Activated CD4-positive, alpha-beta T cell treated with anti-CD3 and anti-CD28 coated beads, Interleukin-2, amount 10 ng/mL, durations not matched to agents 24 days and 14 days (primary cell): Measurements from ENCODE around the gene CD47. TPM values are rescaled to one million over a fixed set of nuclear protein-coding genes. Genes with fewer than 3 reads are reported as not detected.

Experiments
- DNase-seq: peaks from one replicate; pipeline ENCODE4 v3.0.0; 2022
- H3K27ac Mint-ChIP-seq: one replicate; pipeline ENCODE4 v1.8.0; 2022; ENCODE audit warnings: mild to moderate bottlenecking, mixed read lengths
- H3K27me3 Mint-ChIP-seq: one replicate; pipeline ENCODE4 v1.8.0; 2022; ENCODE audit warnings: mixed read lengths
- H3K36me3 Mint-ChIP-seq: one replicate; pipeline ENCODE4 v1.8.0; 2022; ENCODE audit warnings: low read depth, mild to moderate bottlenecking, mixed read lengths
- H3K4me1 Mint-ChIP-seq: one replicate; pipeline ENCODE4 v1.8.0; 2021; ENCODE audit warnings: mixed read lengths
- H3K4me3 Mint-ChIP-seq: one replicate; pipeline ENCODE4 v1.8.0; 2022; ENCODE audit warnings: mild to moderate bottlenecking, moderate library complexity, mixed read lengths
- H3K9me3 Mint-ChIP-seq: one replicate; pipeline ENCODE4 v1.8.0; 2021; ENCODE audit warnings: mixed read lengths
- intact Hi-C: fragments of 100-400 bp; cut with micrococcal nuclease; formaldehyde crosslinking; loops from one replicate; pipeline ENCODE4 v1.15.1; 2023
- total RNA-seq: library from RNA; stranded (reverse); gene quantifications from 2 replicates; pipeline ENCODE4 v1.2.3, GENCODE V29; 2022

CD47 gene
- total RNA-seq, 1 donor from 2014 or later: 104 TPM

- Mint-ChIP-seq H3K4me1 (peaks cover 48% of the 10 kb centered on the region), H3K4me3 (no peak overlapping the region), H3K27ac (no peak overlapping the region), H3K9me3 (peaks cover 3% of the 10 kb centered on the region), H3K27me3 (no peaks in the 10 kb centered on the region), H3K36me3 (peaks cover 60% of the 10 kb centered on the region)
- intact Hi-C loops: no loop called here
- DNase-seq: peak; percentile 20
Observed at GRCh38 chr3:108073764-108074431, 16.9 kb downstream of the CD47 start.

GRCh38 chr3:108071368-108071767 lies 19.5 kb downstream of the CD47 start:
- Mint-ChIP-seq H3K27ac (no peak overlapping the region), H3K27me3 (no peaks in the 10 kb centered on the region), H3K36me3 (peaks cover 61% of the 10 kb centered on the region), H3K9me3 (peaks cover 3% of the 10 kb centered on the region), H3K4me3 (no peak overlapping the region), H3K4me1 (peaks cover 55% of the 10 kb centered on the region)
- intact Hi-C loops: no loop called here
- DNase-seq: peak; percentile 50

- Mint-ChIP-seq H3K4me1 (peaks cover 56% of the 10 kb centered on the region), H3K4me3 (no peak overlapping the region), H3K36me3 (peaks cover 65% of the 10 kb centered on the region), H3K27ac (no peak overlapping the region), H3K27me3 (no peaks in the 10 kb centered on the region), H3K9me3 (peaks cover 3% of the 10 kb centered on the region)
- DNase-seq: peak; percentile 36
- intact Hi-C loops: no loop called here
Observed at GRCh38 chr3:108070356-108070755, 20.5 kb downstream of the CD47 start.

GRCh38 chr3:108067768-108068167 lies 23.1 kb downstream of the CD47 start:
- H3K27me3 Mint-ChIP-seq: no peaks in the 10 kb centered on the region
- peaks cover 64% of the 10 kb centered on the region for H3K36me3 Mint-ChIP-seq
- intact Hi-C loops: loop anchor here (2.0 kb wide), 1 partner anchor 15 kb away; no protein-coding TSS in a partner anchor
- peak; percentile 53 for DNase-seq
- no peak overlapping the region for H3K27ac Mint-ChIP-seq
- H3K9me3 Mint-ChIP-seq: peaks cover 3% of the 10 kb centered on the region
- H3K4me1 Mint-ChIP-seq: peaks cover 55% of the 10 kb centered on the region
- H3K4me3 Mint-ChIP-seq: no peak overlapping the region

GRCh38 chr3:108065096-108065495 lies 25.7 kb downstream of the CD47 start:
- H3K4me3 Mint-ChIP-seq: no peak overlapping the region
- no peaks in the 10 kb centered on the region for H3K27me3 Mint-ChIP-seq
- H3K9me3 Mint-ChIP-seq: peaks cover 3% of the 10 kb centered on the region
- no peak for DNase-seq
- peaks cover 47% of the 10 kb centered on the region for H3K4me1 Mint-ChIP-seq
- no peak overlapping the region for H3K27ac Mint-ChIP-seq
- intact Hi-C loops: no loop called here
- H3K36me3 Mint-ChIP-seq: peaks cover 70% of the 10 kb centered on the region

GRCh38 chr3:108064293-108064887 lies 26.4 kb downstream of the CD47 start:
- H3K4me1 Mint-ChIP-seq: peaks cover 45% of the 10 kb centered on the region
- no peak overlapping the region for H3K4me3 Mint-ChIP-seq
- peaks cover 3% of the 10 kb centered on the region for H3K9me3 Mint-ChIP-seq
- peak overlapping the region; percentile 3 for H3K27ac Mint-ChIP-seq
- peak; percentile 37 for DNase-seq
- H3K36me3 Mint-ChIP-seq: peaks cover 71% of the 10 kb centered on the region
- intact Hi-C loops: no loop called here
- H3K27me3 Mint-ChIP-seq: no peaks in the 10 kb centered on the region

- intact Hi-C loops: no loop called here
- peaks cover 72% of the 10 kb centered on the region for H3K36me3 Mint-ChIP-seq
Observed at GRCh38 chr3:108062051-108062450, 28.8 kb downstream of the CD47 start.

GRCh38 chr3:108060331-108060730 lies 30.5 kb downstream of the CD47 start:
- Mint-ChIP-seq H3K4me3 (no peak overlapping the region), H3K4me1 (peaks cover 30% of the 10 kb centered on the region), H3K36me3 (peaks cover 66% of the 10 kb centered on the region), H3K27ac (no peak overlapping the region), H3K27me3 (no peaks in the 10 kb centered on the region), H3K9me3 (no peaks in the 10 kb centered on the region)
- peak; percentile 22 for DNase-seq
- intact Hi-C loops: no loop called here

More at GRCh38 chr3:108062051-108062450, 28.8 kb downstream of the CD47 start:
- peaks cover 35% of the 10 kb centered on the region for H3K4me1 Mint-ChIP-seq
- peaks cover 3% of the 10 kb centered on the region for H3K9me3 Mint-ChIP-seq
- H3K4me3 Mint-ChIP-seq: no peak overlapping the region
- DNase-seq: peak; percentile 16
- no peak overlapping the region for H3K27ac Mint-ChIP-seq
- no peaks in the 10 kb centered on the region for H3K27me3 Mint-ChIP-seq

GRCh38 chr3:108055931-108056330 lies 34.9 kb downstream of the CD47 start:
- Mint-ChIP-seq H3K4me1 (peaks cover 28% of the 10 kb centered on the region), H3K9me3 (no peaks in the 10 kb centered on the region), H3K36me3 (peaks cover 68% of the 10 kb centered on the region), H3K4me3 (no peak overlapping the region), H3K27me3 (no peaks in the 10 kb centered on the region), H3K27ac (no peak overlapping the region)
- no peak for DNase-seq
- intact Hi-C loops: no loop called here

GRCh38 chr3:108054935-108055334 lies 35.9 kb downstream of the CD47 start:
- Mint-ChIP-seq H3K27me3 (no peaks in the 10 kb centered on the region), H3K4me3 (no peak overlapping the region), H3K9me3 (no peaks in the 10 kb centered on the region), H3K36me3 (peaks cover 64% of the 10 kb centered on the region), H3K4me1 (peaks cover 28% of the 10 kb centered on the region), H3K27ac (no peak overlapping the region)
- no peak for DNase-seq
- intact Hi-C loops: no loop called here

GRCh38 chr3:108053483-108053882 lies 37.3 kb downstream of the CD47 start:
- Mint-ChIP-seq H3K4me1 (peaks cover 29% of the 10 kb centered on the region), H3K4me3 (no peak overlapping the region), H3K27me3 (no peaks in the 10 kb centered on the region), H3K27ac (no peak overlapping the region), H3K9me3 (no peaks in the 10 kb centered on the region), H3K36me3 (peaks cover 64% of the 10 kb centered on the region)
- DNase-seq: no peak
- intact Hi-C loops: no loop called here

GRCh38 chr3:108053067-108053466 lies 37.8 kb downstream of the CD47 start:
- Mint-ChIP-seq H3K9me3 (no peaks in the 10 kb centered on the region), H3K4me3 (no peak overlapping the region), H3K36me3 (peaks cover 61% of the 10 kb centered on the region), H3K4me1 (peaks cover 29% of the 10 kb centered on the region), H3K27me3 (no peaks in the 10 kb centered on the region), H3K27ac (no peak overlapping the region)
- peak; percentile 49 for DNase-seq
- intact Hi-C loops: no loop called here

- Mint-ChIP-seq H3K4me3 (no peak overlapping the region), H3K27ac (no peak overlapping the region), H3K9me3 (no peaks in the 10 kb centered on the region), H3K27me3 (no peaks in the 10 kb centered on the region), H3K36me3 (peaks cover 66% of the 10 kb centered on the region), H3K4me1 (peaks cover 29% of the 10 kb centered on the region)
- intact Hi-C loops: no loop called here
- DNase-seq: no peak
Observed at GRCh38 chr3:108051005-108051404, 39.8 kb downstream of the CD47 start.

GRCh38 chr3:108047987-108048386 lies 42.8 kb downstream of the CD47 start:
- DNase-seq: no peak
- intact Hi-C loops: no loop called here
- Mint-ChIP-seq H3K36me3 (peaks cover 62% of the 10 kb centered on the region), H3K27me3 (no peaks in the 10 kb centered on the region), H3K4me1 (peaks cover 18% of the 10 kb centered on the region), H3K9me3 (no peaks in the 10 kb centered on the region), H3K4me3 (no peak overlapping the region), H3K27ac (no peak overlapping the region)
